EH (cell line): Measurements from ENCODE around the gene CASTOR2.
A peak's percentile ranks its signal among the peaks of the same experiment; 100 is the strongest.
"Not testable (repeated sequence)": the region's sequence is repeated elsewhere in the genome, so short reads cannot be mapped to it uniquely, and the experiment has no call there.

Experiments
- DNase-seq: peaks from one replicate; pipeline ENCODE4 v3.0.0-alpha.2; 2015; ENCODE audit warnings: low read depth

CASTOR2 gene

GRCh38 chr7:75054744-75055143 lies 90.2 kb downstream of the CASTOR2 start:
- DNase-seq, result peak; percentile 97

- DNase-seq, result no peak
Observed at GRCh38 chr7:75055155-75055554, 90.7 kb downstream of the CASTOR2 start.

- peak; percentile 83 for DNase-seq
Observed at GRCh38 chr7:75055830-75056772, 91.6 kb downstream of the CASTOR2 start.

- DNase-seq, result no peak
Observed at GRCh38 chr7:75058406-75058805, 93.9 kb downstream of the CASTOR2 start.

- DNase-seq, result no peak
Observed at GRCh38 chr7:75064291-75064690, 99.8 kb downstream of the CASTOR2 start.

GRCh38 chr7:75064801-75065200 lies 100.3 kb downstream of the CASTOR2 start:
- no peak for DNase-seq

GRCh38 chr7:75066521-75066920 lies 102.0 kb downstream of the CASTOR2 start:
- DNase-seq, result no peak

- no peak for DNase-seq
Observed at GRCh38 chr7:75072981-75073283, 108.4 kb downstream of the CASTOR2 start.

- DNase-seq, result not testable (repeated sequence)
Observed at GRCh38 chr7:75074262-75074641, 109.7 kb downstream of the CASTOR2 start.
